ENCODE results near the gene PHF2. TPM values are rescaled to one million over a fixed set of nuclear protein-coding genes. Genes with fewer than 3 reads are reported as not detected.
A peak's percentile ranks its signal among the peaks of the same experiment; 100 is the strongest.

Gene PHF2
- total and polyA plus RNA-seq, 2 of the 8 experiments (the other 6 are each of a cell fraction or from before 2014, with no cell fraction given), result 3.4 to 9.4 TPM

DNA sequence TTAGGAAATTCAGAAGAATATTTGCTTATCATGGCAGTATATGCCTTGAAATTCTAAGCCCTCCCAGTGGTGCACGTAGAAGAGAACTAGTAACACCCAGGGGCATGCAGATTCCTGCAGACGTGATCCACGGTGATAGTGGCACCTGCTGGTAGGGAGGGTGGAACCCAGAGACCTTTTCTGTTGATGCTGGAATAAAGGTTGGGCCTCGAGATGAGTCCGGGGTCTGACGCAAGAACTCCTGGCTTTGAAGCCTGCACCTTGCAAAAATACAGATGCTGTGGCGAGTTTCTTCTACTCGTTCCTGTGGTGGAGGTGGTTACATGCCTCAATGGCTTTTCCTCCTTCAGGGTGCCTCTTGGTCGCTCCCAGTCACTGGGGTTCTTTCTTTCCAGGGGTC lies 39.5 kb upstream of the PHF2 start (continued):
- TF ChIP-seq, protein P1, sequence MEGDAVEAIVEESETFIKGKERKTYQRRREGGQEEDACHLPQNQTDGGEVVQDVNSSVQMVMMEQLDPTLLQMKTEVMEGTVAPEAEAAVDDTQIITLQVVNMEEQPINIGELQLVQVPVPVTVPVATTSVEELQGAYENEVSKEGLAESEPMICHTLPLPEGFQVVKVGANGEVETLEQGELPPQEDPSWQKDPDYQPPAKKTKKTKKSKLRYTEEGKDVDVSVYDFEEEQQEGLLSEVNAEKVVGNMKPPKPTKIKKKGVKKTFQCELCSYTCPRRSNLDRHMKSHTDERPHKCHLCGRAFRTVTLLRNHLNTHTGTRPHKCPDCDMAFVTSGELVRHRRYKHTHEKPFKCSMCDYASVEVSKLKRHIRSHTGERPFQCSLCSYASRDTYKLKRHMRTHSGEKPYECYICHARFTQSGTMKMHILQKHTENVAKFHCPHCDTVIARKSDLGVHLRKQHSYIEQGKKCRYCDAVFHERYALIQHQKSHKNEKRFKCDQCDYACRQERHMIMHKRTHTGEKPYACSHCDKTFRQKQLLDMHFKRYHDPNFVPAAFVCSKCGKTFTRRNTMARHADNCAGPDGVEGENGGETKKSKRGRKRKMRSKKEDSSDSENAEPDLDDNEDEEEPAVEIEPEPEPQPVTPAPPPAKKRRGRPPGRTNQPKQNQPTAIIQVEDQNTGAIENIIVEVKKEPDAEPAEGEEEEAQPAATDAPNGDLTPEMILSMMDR (IDR thresholded peaks at IDR 0.05; ENCODE audit: control extremely low read depth in 1 of 3, insufficient read depth in 1 of 3, low read depth in 1 of 3, low read length in 3 of 3), result peak in 2 of 3 experiments; percentile 31 to 35; a peak in 3 of 4 replicates

Data from H1 (cell line).